Measurements from ENCODE around the gene DPYSL4.

DNA sequence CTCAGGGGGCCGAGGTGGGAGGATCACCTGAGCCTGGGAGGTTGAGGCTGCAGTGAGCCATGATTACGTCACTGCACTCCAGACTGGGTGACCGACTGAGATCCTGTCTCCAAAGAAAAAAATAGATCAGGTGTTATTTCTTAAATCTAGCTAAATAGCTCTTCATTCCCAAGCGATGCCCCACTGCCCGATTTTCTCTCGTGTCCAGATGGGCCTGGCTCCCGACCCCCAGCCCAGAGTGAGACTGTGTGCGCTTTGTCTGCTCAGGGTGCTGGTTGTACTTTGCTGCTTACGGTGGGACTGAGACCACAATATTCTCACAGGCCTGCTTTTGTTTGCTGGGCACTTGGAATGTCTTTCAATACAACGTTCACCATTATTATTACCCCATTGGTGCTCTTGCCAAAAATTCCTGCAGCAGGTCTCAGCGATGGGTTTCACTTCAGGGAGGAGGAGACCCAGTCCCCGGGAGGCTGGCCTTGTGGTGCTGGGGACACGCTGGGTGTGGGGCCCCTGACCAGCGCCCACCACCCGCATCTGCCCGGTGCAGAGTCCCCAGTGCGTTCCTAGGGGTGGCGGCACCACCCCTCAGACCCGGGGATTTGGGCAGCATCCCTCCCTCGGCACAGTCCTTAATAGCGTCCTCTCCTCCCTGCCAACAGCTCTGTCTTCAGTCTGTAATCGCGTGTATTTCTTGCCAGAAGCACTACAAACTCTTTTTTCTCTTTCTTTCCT lies 20.4 kb upstream of the DPYSL4 start:
- TF ChIP-seq EZH2 (IDR thresholded peaks at IDR 0.05; ENCODE audit: borderline replicate concordance) (no peak), CTCF (IDR thresholded peaks at IDR 0.05; ENCODE audit: poor library complexity) (no peak), EZH2phosphoT487 (IDR thresholded peaks at IDR 0.05; ENCODE audit: low read depth, severe bottlenecking, unreplicated experiment) (no peak)

Measured in hepatocyte (in vitro differentiated cells).